ENCODE results near the gene ROS1. TPM values are rescaled to one million over a fixed set of nuclear protein-coding genes. Genes with fewer than 3 reads are reported as not detected.

The ROS1 gene
- total and polyA plus RNA-seq, 11 donors: 0.01 to 0.07 (median 0.05) TPM; not detected in 7

DNA sequence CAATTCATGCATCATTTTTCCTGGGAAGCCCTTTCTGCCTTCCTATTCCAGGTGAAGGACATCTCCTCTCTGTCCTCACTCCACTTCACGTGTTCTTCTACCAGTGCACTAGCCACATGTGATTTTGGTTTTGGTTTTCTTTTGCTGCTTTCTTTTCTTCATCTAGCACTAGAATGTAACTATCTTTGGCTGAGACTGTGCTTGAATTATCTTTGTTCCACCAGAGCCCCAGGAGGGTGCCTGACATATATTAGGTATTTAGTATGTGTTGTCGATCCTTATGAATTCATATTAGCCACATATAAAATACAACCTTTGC is 80.5 kb downstream of the ROS1 start:
- no peak for TF ChIP-seq POLR2A (IDR thresholded peaks at IDR 0.05)
- TF ChIP-seq, protein P1, sequence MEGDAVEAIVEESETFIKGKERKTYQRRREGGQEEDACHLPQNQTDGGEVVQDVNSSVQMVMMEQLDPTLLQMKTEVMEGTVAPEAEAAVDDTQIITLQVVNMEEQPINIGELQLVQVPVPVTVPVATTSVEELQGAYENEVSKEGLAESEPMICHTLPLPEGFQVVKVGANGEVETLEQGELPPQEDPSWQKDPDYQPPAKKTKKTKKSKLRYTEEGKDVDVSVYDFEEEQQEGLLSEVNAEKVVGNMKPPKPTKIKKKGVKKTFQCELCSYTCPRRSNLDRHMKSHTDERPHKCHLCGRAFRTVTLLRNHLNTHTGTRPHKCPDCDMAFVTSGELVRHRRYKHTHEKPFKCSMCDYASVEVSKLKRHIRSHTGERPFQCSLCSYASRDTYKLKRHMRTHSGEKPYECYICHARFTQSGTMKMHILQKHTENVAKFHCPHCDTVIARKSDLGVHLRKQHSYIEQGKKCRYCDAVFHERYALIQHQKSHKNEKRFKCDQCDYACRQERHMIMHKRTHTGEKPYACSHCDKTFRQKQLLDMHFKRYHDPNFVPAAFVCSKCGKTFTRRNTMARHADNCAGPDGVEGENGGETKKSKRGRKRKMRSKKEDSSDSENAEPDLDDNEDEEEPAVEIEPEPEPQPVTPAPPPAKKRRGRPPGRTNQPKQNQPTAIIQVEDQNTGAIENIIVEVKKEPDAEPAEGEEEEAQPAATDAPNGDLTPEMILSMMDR (IDR thresholded peaks at IDR 0.05): no peak
- Histone ChIP-seq H3K4me3 (no peak overlapping the region), H3K9me3 (no peaks in the 10 kb centered on the region), H3K27ac (no peak overlapping the region), H3K27me3 (peaks cover 0 to 3% (median 0%) of the 10 kb centered on the region in 9 donors), H3K36me3 (no peaks in the 10 kb centered on the region), H3K4me1 (no peaks in the 10 kb centered on the region)
- intact Hi-C loops (cut with DNase I): loop anchor here in 9 of 10 donors (2.0 to 10.0 kb wide), 8 partner anchors 100 to 480 kb away; partner anchors contain the start of gene GOPC (in 4 of the 9)
- DNase-seq: no peak
- WGBS, 4 donors: 79 to 86% (median 82%) methylated on average over 2 of the region's 2 CpGs
- ATAC-seq: no peak

DNA sequence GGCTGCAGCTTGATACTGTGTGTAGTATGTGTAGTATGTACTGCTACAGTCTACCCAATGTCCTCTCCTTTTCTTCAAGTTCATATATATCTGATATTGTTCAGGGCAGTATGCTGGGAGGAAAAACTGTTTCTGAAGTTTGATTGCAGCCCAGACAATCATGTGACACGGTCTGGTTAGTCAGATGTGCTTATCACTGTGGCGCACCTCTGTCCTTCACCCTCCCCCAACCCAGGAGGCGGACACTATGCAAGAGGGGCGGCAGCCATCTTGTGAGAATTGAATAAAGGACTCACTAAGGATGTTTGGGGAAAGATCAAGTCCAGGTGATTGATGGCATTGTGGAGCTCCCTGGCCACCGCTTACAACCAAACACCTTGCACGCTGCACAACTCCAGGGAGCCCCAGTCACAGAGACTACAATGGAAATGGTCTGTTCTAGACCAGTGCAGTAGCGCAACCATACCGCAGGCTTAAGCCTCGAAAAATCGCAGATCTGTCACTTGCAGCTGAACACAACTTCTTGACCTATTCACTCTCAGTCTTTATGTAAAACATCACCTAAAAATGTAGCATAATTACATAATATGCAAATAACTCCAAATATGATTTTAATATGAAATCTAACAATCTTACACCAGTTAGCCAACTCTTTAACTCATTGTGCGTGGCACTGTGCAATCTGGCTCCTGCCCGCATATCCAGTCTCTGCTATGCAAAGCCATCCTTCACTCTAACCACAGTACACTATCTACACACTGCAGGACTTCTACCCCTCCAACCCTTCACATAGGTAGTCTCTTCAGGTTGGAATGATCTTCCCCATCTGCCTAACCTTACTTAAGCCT is 81.1 kb downstream of the ROS1 start:
- WGBS, 4 donors: 82 to 89% (median 85%) methylated on average over 12 of the region's 12 CpGs
- intact Hi-C loops (cut with DNase I): loop anchor here in 9 of 10 donors (2.0 to 10.0 kb wide), 8 partner anchors 100 to 480 kb away; partner anchors contain the start of gene GOPC (in 4 of the 9)
- H3K36me3 ChIP-seq: no peaks in the 10 kb centered on the region

DNA sequence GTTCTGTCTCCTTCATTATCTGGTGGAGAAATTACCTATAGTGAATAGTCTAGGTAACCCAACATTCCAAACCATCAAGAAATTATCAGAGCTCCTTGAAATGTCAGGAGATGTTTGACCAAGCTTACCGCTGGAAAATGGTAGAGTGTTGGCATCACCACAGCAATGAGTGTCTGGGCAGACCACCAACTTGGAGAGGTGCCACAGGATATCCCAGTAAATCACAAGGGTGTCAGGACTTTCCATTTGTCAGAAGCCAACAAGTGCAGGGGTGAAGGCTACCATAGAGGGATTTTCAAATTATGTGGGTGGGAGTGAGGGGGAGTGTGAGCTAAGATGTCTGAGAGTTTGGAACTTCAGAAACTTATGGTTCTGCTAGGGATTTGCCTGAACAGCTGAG is 87.2 kb downstream of the ROS1 start:
- H3K36me3 ChIP-seq: no peaks in the 10 kb centered on the region
- no peak for TF ChIP-seq POLR2A (IDR thresholded peaks at IDR 0.05)
- TF ChIP-seq, protein P1 (IDR thresholded peaks at IDR 0.05): no peak
- peaks cover 0 to 4% (median 0%) of the 10 kb centered on the region in 12 donors for H3K9me3 ChIP-seq
- peak; percentile 47 to 77 (median 75) for ATAC-seq
- no peak overlapping the region for H3K27ac ChIP-seq
- H3K4me1 ChIP-seq: no peaks in the 10 kb centered on the region
- peak in 4 of 5 donors; percentile 33 to 68 (median 52) for DNase-seq
- no peak overlapping the region for H3K4me3 ChIP-seq
- intact Hi-C loops (cut with DNase I): no loop called here
- no peaks in the 10 kb centered on the region for H3K27me3 ChIP-seq
- WGBS, 4 donors: 22 to 33% (median 30%) methylated on average over 1 of the region's 1 CpG

More for the DNA sequence above, 81.1 kb downstream of the ROS1 start:
- ATAC-seq (no peak), DNase-seq (no peak)
- Histone ChIP-seq H3K4me1 (no peaks in the 10 kb centered on the region), H3K27me3 (peaks cover 0 to 3% (median 0%) of the 10 kb centered on the region in 9 donors), H3K27ac (no peak overlapping the region), H3K4me3 (no peak overlapping the region), H3K9me3 (no peaks in the 10 kb centered on the region)
- TF ChIP-seq POLR2A (IDR thresholded peaks at IDR 0.05): no peak
- TF ChIP-seq, protein P1 (IDR thresholded peaks at IDR 0.05): no peak

- no peaks in the 10 kb centered on the region for H3K36me3 ChIP-seq
- H3K27ac ChIP-seq: no peak overlapping the region
- 88 to 98% (median 93%) methylated on average over 4 to 7 of the region's 7 CpGs for WGBS, 4 donors
- TF ChIP-seq, protein P1 (IDR thresholded peaks at IDR 0.05): no peak
- no peak for TF ChIP-seq POLR2A (IDR thresholded peaks at IDR 0.05)
- H3K4me1 ChIP-seq: no peaks in the 10 kb centered on the region
- DNase-seq: no peak
- ATAC-seq: no peak
- intact Hi-C loops (cut with DNase I): no loop called here
- no peaks in the 10 kb centered on the region for H3K27me3 ChIP-seq
- no peak overlapping the region for H3K4me3 ChIP-seq
- peaks cover 0 to 16% (median 0%) of the 10 kb centered on the region in 12 donors for H3K9me3 ChIP-seq
These were observed 95.8 kb downstream of the ROS1 start for GRCh38 chr6:117329926-117330325.
